ENCODE results near the gene CKB.
"Not testable (repeated sequence)": the region's sequence is repeated elsewhere in the genome, so short reads cannot be mapped to it uniquely, and the experiment has no call there.

The CKB gene

DNA sequence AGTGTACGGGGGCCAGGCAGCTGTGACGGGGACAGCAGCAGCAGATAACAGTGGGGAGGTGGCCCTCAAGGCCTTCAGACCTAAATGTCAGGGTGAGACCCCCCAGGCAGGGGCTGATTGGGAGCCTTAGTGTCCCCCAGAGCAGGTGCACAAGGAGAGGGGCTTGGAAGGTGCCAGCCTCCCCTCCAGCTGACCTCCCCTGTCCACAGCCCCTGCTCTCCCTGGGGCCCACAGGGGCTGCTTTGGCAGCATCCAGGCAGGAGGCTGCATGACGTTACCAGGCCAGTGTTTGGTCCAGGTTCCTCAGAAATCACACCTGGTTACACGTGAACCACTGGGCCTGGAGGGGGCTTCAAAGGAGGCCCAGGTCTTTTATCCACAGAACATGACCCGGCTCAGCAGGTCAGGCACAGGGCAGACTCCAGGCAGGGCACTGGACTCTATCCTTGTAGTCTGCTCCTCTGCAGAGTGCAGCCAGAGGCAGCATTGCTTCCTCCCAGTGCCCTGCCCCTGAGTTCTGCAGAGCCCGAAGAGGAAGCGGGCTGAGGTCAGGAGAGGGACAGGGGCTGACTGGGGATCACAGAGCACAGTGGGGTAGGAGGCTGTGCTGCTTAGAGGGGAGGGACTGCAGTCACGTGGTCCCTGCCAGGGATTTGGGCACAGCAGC is 3.8 kb upstream of the CKB start:
- DNase-seq = no peak

DNA sequence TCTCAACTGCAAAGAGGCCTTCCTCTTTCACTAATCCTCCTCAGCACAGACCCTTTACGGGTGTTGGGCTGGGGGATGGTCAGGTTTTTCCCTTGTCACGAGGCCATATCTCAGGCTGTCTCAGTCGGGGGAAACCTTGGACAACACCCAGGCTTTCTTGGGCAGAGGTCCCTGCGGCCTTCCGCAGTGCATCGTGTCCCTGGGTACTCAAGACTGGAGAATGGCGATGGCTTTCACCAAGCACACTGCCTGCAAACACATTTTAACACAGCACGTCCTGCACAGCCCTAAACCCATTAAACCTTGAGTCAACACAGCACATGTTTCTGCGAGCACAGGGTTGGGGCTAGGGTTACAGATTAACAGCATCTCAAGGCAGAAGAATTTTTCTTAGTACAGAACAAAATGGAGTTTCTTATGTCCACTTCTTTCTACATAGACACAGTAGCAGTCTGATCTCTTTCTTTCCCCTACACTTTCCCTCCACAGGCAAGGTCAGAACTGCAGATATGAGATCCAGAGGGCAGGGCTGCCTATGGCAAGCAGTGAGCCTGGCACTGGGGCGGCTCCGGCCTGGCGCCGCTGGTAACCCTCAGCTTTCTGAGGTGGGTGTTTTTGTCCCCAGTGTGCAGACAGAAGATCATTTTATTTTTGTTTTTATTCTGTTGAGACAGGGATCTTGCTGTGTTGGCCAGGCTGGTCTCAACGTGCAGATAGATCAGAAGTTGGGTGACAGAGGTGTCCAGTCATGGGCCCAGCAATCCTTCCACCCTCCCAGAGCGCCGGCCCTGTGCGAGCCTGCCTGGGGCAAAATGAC is 3.0 kb upstream of the CKB start:
- DNase-seq = not testable (repeated sequence)

GRCh38 chr14:103524002-103524935 is 1.6 kb upstream of the CKB start:
- DNase-seq = no peak

- no peak for DNase-seq
These were observed 935 bp upstream of the CKB start for GRCh38 chr14:103523575-103523954.

GRCh38 chr14:103521951-103522563 is 573 bp downstream of the CKB start:
- DNase-seq = no peak

GRCh38 chr14:103521438-103521950 is 1.1 kb downstream of the CKB start:
- DNase-seq = peak in 1 of 5 donors; percentile 25

GRCh38 chr14:103520657-103521437 is 1.8 kb downstream of the CKB start:
- DNase-seq = peak; percentile 45 to 65 (median 59)

DNA sequence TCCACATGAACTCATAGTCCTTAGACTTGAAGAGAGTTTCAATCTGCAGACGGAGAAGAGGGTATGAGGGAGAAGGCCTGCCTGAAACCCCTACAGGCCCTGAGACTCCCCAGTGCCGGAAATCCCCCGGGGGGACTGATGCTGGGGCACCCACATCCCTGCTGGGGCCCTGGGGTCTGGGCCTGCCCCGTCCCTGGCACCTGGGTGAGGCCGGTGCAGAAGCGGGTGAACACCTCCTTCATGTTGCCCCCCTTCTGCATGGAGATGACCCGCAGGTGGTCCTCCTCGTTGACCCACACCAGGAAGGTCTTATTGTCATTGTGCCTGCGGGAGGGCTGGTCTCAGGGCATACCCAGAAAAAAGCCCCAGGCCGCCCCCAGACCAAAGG is 2.4 kb downstream of the CKB start:
- no peak for DNase-seq

DNA sequence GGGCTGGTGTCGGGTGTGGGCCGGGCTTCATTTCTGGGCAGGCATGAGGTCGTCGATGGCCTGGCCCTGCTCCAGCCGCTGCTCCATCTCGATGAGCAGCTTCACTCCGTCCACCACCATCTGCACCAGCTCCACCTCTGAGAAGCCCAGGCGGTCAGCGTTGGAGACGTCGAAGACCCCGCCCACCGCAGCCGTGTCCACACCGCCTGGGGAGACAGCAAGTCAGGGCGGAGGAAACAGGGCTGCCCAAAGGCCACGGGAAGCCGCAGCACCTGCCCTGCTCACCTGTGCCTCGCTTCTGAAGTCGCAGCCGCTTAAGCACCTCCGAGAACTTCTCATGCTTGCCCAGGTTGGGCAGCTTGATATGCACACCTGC is 2.8 kb downstream of the CKB start:
- no peak for DNase-seq

GRCh38 chr14:103519043-103519836 is 3.4 kb downstream of the CKB start:
- DNase-seq = no peak

DNA sequence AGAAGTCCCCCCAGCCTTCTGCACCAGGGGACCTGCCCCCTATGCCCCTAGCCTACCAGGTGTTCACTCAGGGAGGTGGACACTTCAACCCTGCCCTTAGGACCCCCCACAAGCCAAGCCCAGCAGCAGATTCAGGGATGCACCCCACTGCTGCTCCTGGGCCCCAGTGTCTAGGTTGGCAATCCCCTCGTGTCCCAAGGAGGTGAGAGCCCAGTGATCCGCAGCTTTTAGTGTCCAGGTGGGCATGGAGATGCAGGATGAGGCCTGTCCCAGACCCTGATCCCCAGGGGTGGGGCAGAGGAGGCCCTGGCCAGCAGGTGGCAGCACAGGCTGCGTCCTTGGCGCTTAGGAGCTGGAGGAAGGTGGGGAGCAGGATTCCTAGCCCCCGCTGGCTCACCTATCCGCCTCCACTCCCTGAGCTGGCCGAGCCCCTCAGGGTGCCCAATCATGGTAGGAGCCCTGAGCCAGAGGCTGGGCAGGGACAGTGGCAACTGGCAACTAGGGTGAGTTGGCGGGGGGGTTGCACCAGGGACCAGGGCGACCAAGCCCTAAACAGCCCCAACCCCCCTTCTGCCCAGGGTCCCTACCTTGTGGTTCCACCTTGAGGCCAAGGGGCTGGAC is 4.1 kb downstream of the CKB start:
- DNase-seq = peak in 4 of 5 donors; percentile 31 to 57 (median 46)

- no peak for DNase-seq
These were observed 4.8 kb downstream of the CKB start for GRCh38 chr14:103517721-103518421.

DNA sequence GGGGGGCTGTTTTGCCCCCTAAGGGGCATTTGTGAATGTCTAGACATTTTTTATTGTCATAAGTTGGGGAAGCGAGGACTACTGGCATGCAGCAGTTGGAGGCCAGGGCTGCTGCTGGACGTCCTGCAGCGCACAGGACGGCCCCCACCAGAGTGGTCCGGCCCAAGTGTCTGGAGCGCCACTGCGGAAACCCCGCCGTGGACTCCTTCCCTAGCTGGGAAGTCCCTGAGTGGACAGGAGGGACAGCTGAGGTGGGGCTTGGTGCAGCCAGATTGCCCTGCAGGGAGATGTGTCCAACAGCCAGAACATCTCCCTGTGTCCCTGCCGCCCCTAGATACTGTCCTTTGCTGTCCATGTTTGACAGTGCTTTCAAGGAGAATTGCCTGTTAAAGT is 5.5 kb downstream of the CKB start:
- DNase-seq = no peak

DNA sequence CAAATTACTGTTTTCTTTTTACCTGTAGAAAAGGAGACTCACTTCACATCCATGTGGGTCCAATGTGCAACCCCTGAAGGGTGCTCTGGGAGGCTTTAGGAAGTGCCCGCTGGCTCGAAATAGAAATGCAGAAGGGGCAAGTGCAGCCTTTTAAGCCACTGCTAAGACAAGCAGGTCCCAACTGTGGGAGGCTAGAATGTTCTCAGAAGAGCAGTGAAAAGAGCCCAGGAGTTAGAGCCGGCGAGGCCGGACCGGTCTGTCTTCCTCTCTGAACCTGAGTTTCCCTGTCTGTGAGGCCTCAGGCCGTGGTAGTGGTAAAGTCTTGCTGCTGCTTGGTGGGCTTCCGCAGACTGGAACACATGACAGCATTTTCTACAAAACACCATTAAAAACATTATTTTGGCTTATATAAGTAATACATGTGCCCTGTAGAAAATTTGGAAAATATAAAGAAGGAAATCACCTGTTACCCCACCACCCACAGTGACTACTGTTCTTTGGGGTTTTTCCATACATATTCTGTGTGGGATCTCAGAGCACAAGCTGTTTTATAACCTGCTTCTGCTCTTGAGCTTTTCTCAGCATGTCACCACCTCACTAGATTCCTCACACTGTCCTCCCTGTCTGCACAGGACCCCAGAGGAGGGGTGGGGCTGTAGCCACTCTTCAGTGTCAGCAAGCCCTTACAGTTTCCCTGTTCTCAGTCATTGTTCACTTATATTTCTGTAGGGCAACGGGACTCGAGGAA is 6.0 kb downstream of the CKB start:
- no peak for DNase-seq

DNA sequence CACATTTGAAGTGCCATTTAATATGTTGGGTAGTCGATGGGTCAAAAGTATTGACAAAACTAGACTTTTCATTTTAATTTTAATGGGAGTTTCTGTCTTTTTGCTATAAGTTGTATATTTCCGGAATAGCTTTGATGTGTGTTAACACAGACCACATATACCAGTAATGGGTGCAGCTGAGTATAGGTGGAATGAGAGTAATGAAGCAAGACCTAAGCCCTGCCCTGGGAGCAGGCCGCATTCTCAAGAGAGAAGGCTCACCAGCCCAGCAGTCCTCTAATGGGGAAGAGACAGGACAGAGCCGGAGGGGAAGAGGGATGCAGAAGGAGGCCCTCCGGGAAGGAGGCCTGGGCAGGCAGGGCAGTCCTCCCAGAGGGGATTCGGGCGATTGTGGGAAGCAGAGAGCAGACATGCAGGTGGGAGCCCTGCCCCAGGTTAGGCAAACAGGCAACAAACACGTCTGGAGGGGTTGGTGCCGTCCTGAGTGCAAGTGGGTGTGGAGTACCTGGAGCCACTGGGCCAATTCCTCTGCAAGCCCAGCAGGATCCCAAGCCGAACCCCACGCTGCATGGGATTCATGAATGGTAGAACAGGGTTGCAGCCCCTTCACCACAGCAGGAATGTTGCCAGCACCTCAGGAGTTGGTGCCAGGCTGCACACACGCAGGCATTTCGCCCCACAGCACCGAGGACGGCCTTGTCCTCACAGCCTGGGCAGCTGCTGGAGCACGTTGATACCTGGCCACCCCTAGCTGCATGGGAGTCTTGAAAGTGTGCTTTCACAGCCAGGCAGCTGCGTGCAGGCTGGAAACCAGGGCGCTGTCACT is 7.8 kb downstream of the CKB start:
- DNase-seq = no peak

GRCh38 chr14:103512701-103513611 is 9.7 kb downstream of the CKB start:
- DNase-seq = no peak

- not testable (repeated sequence) for DNase-seq
These were observed 10.4 kb downstream of the CKB start for GRCh38 chr14:103512180-103512579.
